Measurements from ENCODE around the gene CERS1.
A peak's percentile ranks its signal among the peaks of the same experiment; 100 is the strongest.

The CERS1 gene

GRCh38 chr19:18857223-18857622 lies 38.7 kb downstream of the CERS1 start:
- no peak for DNase-seq (ENCODE audit: low read depth in 3 of 3, low spot score in 1 of 3)

- DNase-seq (ENCODE audit: low read depth in 3 of 3, low spot score in 1 of 3): no peak
These were observed 39.4 kb downstream of the CERS1 start for GRCh38 chr19:18856385-18857126.

GRCh38 chr19:18855647-18856384 lies 40.1 kb downstream of the CERS1 start:
- no peak for DNase-seq (ENCODE audit: low read depth in 3 of 3, low spot score in 1 of 3)

GRCh38 chr19:18854982-18855381 lies 41.0 kb downstream of the CERS1 start:
- no peak for DNase-seq (ENCODE audit: low read depth in 3 of 3, low spot score in 1 of 3)

GRCh38 chr19:18853755-18854427 lies 42.1 kb downstream of the CERS1 start:
- no peak for DNase-seq (ENCODE audit: low read depth in 3 of 3, low spot score in 1 of 3)

- no peak for DNase-seq (ENCODE audit: low read depth in 3 of 3, low spot score in 1 of 3)
These were observed 43.3 kb downstream of the CERS1 start for GRCh38 chr19:18852648-18853047.

GRCh38 chr19:18851673-18852325 lies 44.2 kb downstream of the CERS1 start:
- no peak for DNase-seq (ENCODE audit: low read depth in 3 of 3, low spot score in 1 of 3)

GRCh38 chr19:18850471-18851375 lies 45.2 kb downstream of the CERS1 start:
- no peak for DNase-seq (ENCODE audit: low read depth in 3 of 3, low spot score in 1 of 3)

GRCh38 chr19:18849838-18850400 lies 46.0 kb downstream of the CERS1 start:
- no peak for DNase-seq (ENCODE audit: low read depth in 3 of 3, low spot score in 1 of 3)

- no peak for DNase-seq (ENCODE audit: low read depth in 3 of 3, low spot score in 1 of 3)
These were observed 46.9 kb downstream of the CERS1 start for GRCh38 chr19:18848878-18849661.

GRCh38 chr19:18847549-18848463 lies 48.2 kb downstream of the CERS1 start:
- DNase-seq (ENCODE audit: low read depth in 3 of 3, low spot score in 1 of 3): no peak

- peak; percentile 23 to 49 (median 35) for DNase-seq (ENCODE audit: low read depth in 3 of 3, low spot score in 1 of 3)
These were observed 49.0 kb downstream of the CERS1 start for GRCh38 chr19:18846862-18847548.

- no peak for DNase-seq (ENCODE audit: low read depth in 3 of 3, low spot score in 1 of 3)
These were observed 50.0 kb downstream of the CERS1 start for GRCh38 chr19:18845961-18846360.

- DNase-seq (ENCODE audit: low read depth in 3 of 3, low spot score in 1 of 3): no peak
These were observed 51.1 kb downstream of the CERS1 start for GRCh38 chr19:18844806-18845329.

GRCh38 chr19:18843960-18844359 lies 52.0 kb downstream of the CERS1 start:
- no peak for DNase-seq (ENCODE audit: low read depth in 3 of 3, low spot score in 1 of 3)

GRCh38 chr19:18842166-18842565 lies 53.8 kb downstream of the CERS1 start:
- DNase-seq (ENCODE audit: low read depth in 3 of 3, low spot score in 1 of 3): no peak

- DNase-seq (ENCODE audit: low read depth in 3 of 3, low spot score in 1 of 3): no peak
These were observed 54.6 kb downstream of the CERS1 start for GRCh38 chr19:18841400-18841799.

Data from stimulated activated CD4-positive, alpha-beta T cell treated with anti-CD3 and anti-CD28 coated beads, TNF-alpha, amount 100 ng/mL, for 1 hour (primary cell).